Measurements from ENCODE around the gene KCNN2.

GRCh38 chr5:114434396-114435219 lies 72.7 kb downstream of the KCNN2 start:
- TF ChIP-seq CTCF (conservative IDR thresholded peaks at IDR 0.05) (no peak), EZH2 (IDR thresholded peaks at IDR 0.05; ENCODE audit: low read depth) (no peak)

All from PC-9 (cell line).